RWPE1 (cell line): ENCODE results near the gene RHBDL1.

Source experiments
- CTCF ChIA-PET: fragments of 350-600 bp; sonication (Branson Sonifier 250); formaldehyde crosslinking; extraction: SDS; loops from one replicate; lab custom pipeline; 2021; lab: Yijun Ruan, JAX
- POLR2A ChIA-PET: fragments of 400-600 bp; formaldehyde crosslinking; extraction: SDS; loops from one replicate; lab custom pipeline; 2020; ENCODE audit warnings: antibody characterized with exemption; ENCODE audit not compliant: low non-redundant PET; lab: Yijun Ruan, JAX
- DNase-seq: peaks from one replicate; pipeline ENCODE4 v3.0.0; 2012; ENCODE audit warnings: low spot score
- H3K27ac ChIP-seq: fragments of 450-650 bp; 2 replicates; pipeline ENCODE4 v1.5.1; 2017
- CTCF ChIP-seq: fragments of 450-650 bp; conservative IDR thresholded peaks from 2 replicates; pipeline ENCODE4 v1.5.1; 2017; ENCODE audit warnings: low read depth, mild to moderate bottlenecking

RHBDL1 gene

GRCh38 chr16:636206-637080 lies 39.0 kb upstream of the RHBDL1 start, which contains the start of gene METTL26:
METTL26 (minus strand) TSS chr16:636305; CDS start chr16:636290, 15 bp downstream.
- CTCF ChIA-PET: interaction anchor here (0.6 to 2.2 kb wide), 2 partner anchors 44 to 160 kb away, joined by 3 to 11 read pairs; no protein-coding TSS in a partner anchor
- peak within 1 kb of the TSS; percentile 93 for H3K27ac ChIP-seq
- TF ChIP-seq CTCF: no peak
- POLR2A ChIA-PET: interaction anchor here (0.6 to 1.2 kb wide), 4 partner anchors 10 to 1203 kb away, joined by 3 to 4 read pairs (median 4); partner anchors contain the start of gene WDR90
- peak; percentile 88 for DNase-seq

- POLR2A ChIA-PET: interaction anchor here (0.6 to 1.2 kb wide), 2 partner anchors 10 to 1202 kb away, joined by 3 read pairs; no protein-coding TSS in a partner anchor
- H3K27ac ChIP-seq: peak overlapping the region; percentile 93
- CTCF ChIA-PET: interaction anchor here (0.7 to 2.2 kb wide), 2 partner anchors 25 to 45 kb away, joined by 3 to 11 read pairs; no protein-coding TSS in a partner anchor
- TF ChIP-seq CTCF: no peak
- peak; percentile 99 for DNase-seq
Observed at GRCh38 chr16:637081-638018, 38.1 kb upstream of the RHBDL1 start.

GRCh38 chr16:638034-638543 lies 37.4 kb upstream of the RHBDL1 start:
- TF ChIP-seq CTCF: no peak
- H3K27ac ChIP-seq: peak overlapping the region; percentile 93
- CTCF ChIA-PET: interaction anchor here (0.6 to 2.2 kb wide), 3 partner anchors 24 to 487 kb away, joined by 3 to 11 read pairs (median 7); no protein-coding TSS in a partner anchor
- POLR2A ChIA-PET: no interaction called here
- DNase-seq: no peak

- H3K27ac ChIP-seq: peak overlapping the region; percentile 93
- no peak for DNase-seq
- TF ChIP-seq CTCF: no peak
- POLR2A ChIA-PET: no interaction called here
- CTCF ChIA-PET: interaction anchor here (0.6 kb wide), 1 partner anchor 488 kb away, joined by 7 read pairs; no protein-coding TSS in a partner anchor
Observed at GRCh38 chr16:638836-639235, 36.6 kb upstream of the RHBDL1 start.

GRCh38 chr16:640614-641013 lies 34.9 kb upstream of the RHBDL1 start:
- DNase-seq: no peak
- TF ChIP-seq CTCF: no peak
- ChIA-PET CTCF (interaction anchor here (0.6 to 0.7 kb wide), 2 partner anchors 9 to 107 kb away, joined by 3 to 5 read pairs; partner anchors contain the start of gene WDR90), POLR2A (no interaction called here)
- peak overlapping the region; percentile 46; the same call in 1 of the 2 replicates for H3K27ac ChIP-seq
